IPS-15b (cell line): Measurements from ENCODE around the gene PARP9.

ENCODE experiments used
- H3K27me3 ChIP-seq: one replicate; pipeline ENCODE4 v1.6.1; 2013; ENCODE audit warnings: low read length; ENCODE audit not compliant: control insufficient read depth, insufficient read depth
- H3K36me3 ChIP-seq: one replicate; pipeline ENCODE4 v1.6.1; 2013; ENCODE audit warnings: low read length; ENCODE audit not compliant: control insufficient read depth, insufficient read depth
- H3K4me1 ChIP-seq: one replicate; pipeline ENCODE4 v1.6.1; 2013; ENCODE audit warnings: mild to moderate bottlenecking, low read length; ENCODE audit not compliant: control insufficient read depth, insufficient read depth
- H3K4me3 ChIP-seq: one replicate; pipeline ENCODE4 v1.5.1; 2013; ENCODE audit warnings: low read depth, low read length
- H3K9ac ChIP-seq: one replicate; pipeline ENCODE4 v1.6.1; 2013; ENCODE audit warnings: low read depth, mild to moderate bottlenecking, low read length
- H3K9me3 ChIP-seq: one replicate; pipeline ENCODE4 v1.6.1; 2013; ENCODE audit warnings: mild to moderate bottlenecking, low read length; ENCODE audit not compliant: control insufficient read depth, insufficient read depth

The PARP9 gene

GRCh38 chr3:122564155-122564912 lies at the start of gene PARP9, which contains the start of gene DTX3L:
Gene PARP9, minus strand, starts transcription at chr3:122564300. Its CDS starts 4,680 bp downstream, at chr3:122559620.
Gene DTX3L, plus strand, starts transcription at chr3:122564338. Its CDS starts 89 bp downstream, at chr3:122564427.
- peak within 1 kb of the TSS; percentile 63 for H3K4me3 ChIP-seq
- H3K27me3 ChIP-seq, result no peaks in the 10 kb centered on the region
- H3K9ac ChIP-seq, result peak within 1 kb of the TSS; percentile 65
- H3K4me1 ChIP-seq, result peaks cover 7% of the 10 kb centered on the region
- H3K36me3 ChIP-seq, result peaks cover 2% of the 10 kb centered on the region
- no peaks in the 10 kb centered on the region for H3K9me3 ChIP-seq

GRCh38 chr3:122612696-122613095 lies 48.6 kb upstream of the PARP9 start:
- no peaks in the 10 kb centered on the region for H3K27me3 ChIP-seq
- H3K9me3 ChIP-seq, result no peaks in the 10 kb centered on the region
- no peak overlapping the region for H3K4me3 ChIP-seq
- H3K9ac ChIP-seq, result no peak overlapping the region
- H3K36me3 ChIP-seq, result no peaks in the 10 kb centered on the region
- H3K4me1 ChIP-seq, result no peaks in the 10 kb centered on the region

GRCh38 chr3:122609798-122610559 lies 45.9 kb upstream of the PARP9 start:
- Histone ChIP-seq H3K27me3 (no peaks in the 10 kb centered on the region), H3K4me1 (no peaks in the 10 kb centered on the region), H3K9me3 (no peaks in the 10 kb centered on the region), H3K36me3 (no peaks in the 10 kb centered on the region), H3K4me3 (no peak overlapping the region), H3K9ac (no peak overlapping the region)

GRCh38 chr3:122608916-122609315 lies 44.8 kb upstream of the PARP9 start:
- no peaks in the 10 kb centered on the region for H3K9me3 ChIP-seq
- no peaks in the 10 kb centered on the region for H3K27me3 ChIP-seq
- no peaks in the 10 kb centered on the region for H3K4me1 ChIP-seq
- no peak overlapping the region for H3K9ac ChIP-seq
- H3K36me3 ChIP-seq, result no peaks in the 10 kb centered on the region
- no peak overlapping the region for H3K4me3 ChIP-seq

- Histone ChIP-seq H3K9ac (no peak overlapping the region), H3K36me3 (no peaks in the 10 kb centered on the region), H3K4me1 (no peaks in the 10 kb centered on the region), H3K4me3 (no peak overlapping the region), H3K27me3 (no peaks in the 10 kb centered on the region), H3K9me3 (no peaks in the 10 kb centered on the region)
These were observed 42.2 kb upstream of the PARP9 start for GRCh38 chr3:122606330-122606729.

- H3K9ac ChIP-seq, result no peak overlapping the region
- no peaks in the 10 kb centered on the region for H3K27me3 ChIP-seq
- no peaks in the 10 kb centered on the region for H3K9me3 ChIP-seq
- H3K36me3 ChIP-seq, result no peaks in the 10 kb centered on the region
- H3K4me1 ChIP-seq, result no peaks in the 10 kb centered on the region
- H3K4me3 ChIP-seq, result no peak overlapping the region
These were observed 39.0 kb upstream of the PARP9 start for GRCh38 chr3:122603056-122603455.

- Histone ChIP-seq H3K9me3 (no peaks in the 10 kb centered on the region), H3K4me3 (no peak overlapping the region), H3K9ac (no peak overlapping the region), H3K36me3 (no peaks in the 10 kb centered on the region), H3K4me1 (no peaks in the 10 kb centered on the region), H3K27me3 (no peaks in the 10 kb centered on the region)
These were observed 38.1 kb upstream of the PARP9 start for GRCh38 chr3:122602011-122602710.

- Histone ChIP-seq H3K9ac (no peak overlapping the region), H3K27me3 (no peaks in the 10 kb centered on the region), H3K9me3 (no peaks in the 10 kb centered on the region), H3K4me3 (no peak overlapping the region), H3K4me1 (no peaks in the 10 kb centered on the region), H3K36me3 (no peaks in the 10 kb centered on the region)
These were observed 34.5 kb upstream of the PARP9 start for GRCh38 chr3:122598556-122598955.

GRCh38 chr3:122598151-122598550 lies 34.1 kb upstream of the PARP9 start:
- no peaks in the 10 kb centered on the region for H3K36me3 ChIP-seq
- H3K27me3 ChIP-seq, result no peaks in the 10 kb centered on the region
- H3K9ac ChIP-seq, result no peak overlapping the region
- no peaks in the 10 kb centered on the region for H3K9me3 ChIP-seq
- H3K4me3 ChIP-seq, result no peak overlapping the region
- H3K4me1 ChIP-seq, result no peaks in the 10 kb centered on the region

GRCh38 chr3:122594025-122594424 lies 29.9 kb upstream of the PARP9 start:
- Histone ChIP-seq H3K9ac (no peak overlapping the region), H3K4me1 (peaks cover 4% of the 10 kb centered on the region), H3K4me3 (no peak overlapping the region), H3K36me3 (no peaks in the 10 kb centered on the region), H3K27me3 (no peaks in the 10 kb centered on the region), H3K9me3 (no peaks in the 10 kb centered on the region)

- Histone ChIP-seq H3K9ac (no peak overlapping the region), H3K4me1 (peaks cover 4% of the 10 kb centered on the region), H3K36me3 (no peaks in the 10 kb centered on the region), H3K4me3 (no peak overlapping the region), H3K9me3 (no peaks in the 10 kb centered on the region), H3K27me3 (no peaks in the 10 kb centered on the region)
These were observed 26.5 kb upstream of the PARP9 start for GRCh38 chr3:122590610-122591009.
